Testis (tissue), 2 donors: ENCODE results near the gene PEX5.

Experiments
- POLR2A ChIP-seq: fragments of 450-650 bp; IDR thresholded peaks from one replicate; pipeline ENCODE4 v1.6.1; 2017; ENCODE audit warnings: antibody characterized with exemption, mild to moderate bottlenecking, moderate library complexity
- TF ChIP-seq, protein P1 (sequence below), 3 experiments: fragments of 450-650 bp in 2 of 3; fragments of 200-600 bp in 1 of 3; sonication (generic) in 1 of 3; IDR thresholded peaks; one replicate each; pipeline ENCODE4 v1.5.1; 2016 to 2019; ENCODE audit warnings: antibody characterized with exemption in 3 of 3, mild to moderate bottlenecking in 2 of 3, moderate library complexity in 1 of 3

- TF ChIP-seq, protein P1, sequence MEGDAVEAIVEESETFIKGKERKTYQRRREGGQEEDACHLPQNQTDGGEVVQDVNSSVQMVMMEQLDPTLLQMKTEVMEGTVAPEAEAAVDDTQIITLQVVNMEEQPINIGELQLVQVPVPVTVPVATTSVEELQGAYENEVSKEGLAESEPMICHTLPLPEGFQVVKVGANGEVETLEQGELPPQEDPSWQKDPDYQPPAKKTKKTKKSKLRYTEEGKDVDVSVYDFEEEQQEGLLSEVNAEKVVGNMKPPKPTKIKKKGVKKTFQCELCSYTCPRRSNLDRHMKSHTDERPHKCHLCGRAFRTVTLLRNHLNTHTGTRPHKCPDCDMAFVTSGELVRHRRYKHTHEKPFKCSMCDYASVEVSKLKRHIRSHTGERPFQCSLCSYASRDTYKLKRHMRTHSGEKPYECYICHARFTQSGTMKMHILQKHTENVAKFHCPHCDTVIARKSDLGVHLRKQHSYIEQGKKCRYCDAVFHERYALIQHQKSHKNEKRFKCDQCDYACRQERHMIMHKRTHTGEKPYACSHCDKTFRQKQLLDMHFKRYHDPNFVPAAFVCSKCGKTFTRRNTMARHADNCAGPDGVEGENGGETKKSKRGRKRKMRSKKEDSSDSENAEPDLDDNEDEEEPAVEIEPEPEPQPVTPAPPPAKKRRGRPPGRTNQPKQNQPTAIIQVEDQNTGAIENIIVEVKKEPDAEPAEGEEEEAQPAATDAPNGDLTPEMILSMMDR (IDR thresholded peaks at IDR 0.05), result no peak
- no peak for TF ChIP-seq POLR2A
Measured at GRCh38 chr12:7221486-7221885, 32.0 kb downstream of the PEX5 start.
